Smooth muscle cell (in vitro differentiated cells): ENCODE results near the gene OTUD7B. TPM values are rescaled to one million over a fixed set of nuclear protein-coding genes. Genes with fewer than 3 reads are reported as not detected.

ENCODE experiments used
- DNase-seq: peaks from one replicate; lab custom pipeline; 2025; ENCODE audit not compliant: unreplicated experiment; lab: John Stamatoyannopoulos, UW
- H2AFZ ChIP-seq: fragments of 200-600 bp; sonication (generic); 2 replicates; pipeline ENCODE4 v1.6.0; 2016; ENCODE audit warnings: antibody characterized with exemption, low read depth, mild to moderate bottlenecking
- H3F3A ChIP-seq: fragments of 200-600 bp; sonication (generic); 2 replicates; pipeline ENCODE4 v1.6.0; 2017; ENCODE audit warnings: antibody characterized with exemption, low read depth
- H3K27ac ChIP-seq: fragments of 200-600 bp; sonication (generic); 2 replicates; pipeline ENCODE4 v1.5.1; 2016; ENCODE audit warnings: low read depth, mild to moderate bottlenecking
- H3K27me3 ChIP-seq: fragments of 200-600 bp; sonication (generic); 2 replicates; pipeline ENCODE4 v1.6.1; 2016; ENCODE audit warnings: low read depth, mild to moderate bottlenecking
- H3K36me3 ChIP-seq: fragments of 200-600 bp; sonication (generic); 2 replicates; pipeline ENCODE4 v1.5.1; 2016; ENCODE audit warnings: low read depth
- H3K4me1 ChIP-seq: fragments of 200-600 bp; sonication (generic); 2 replicates; pipeline ENCODE4 v1.5.1; 2016; ENCODE audit warnings: low read depth
- H3K4me2 ChIP-seq: fragments of 200-600 bp; sonication (generic); 2 replicates; pipeline ENCODE4 v1.6.0; 2016; ENCODE audit warnings: mild to moderate bottlenecking
- H3K4me3 ChIP-seq: fragments of 200-600 bp; sonication (generic); 2 replicates; pipeline ENCODE4 v1.5.1; 2016; ENCODE audit warnings: mild to moderate bottlenecking
- H3K79me2 ChIP-seq: fragments of 200-600 bp; sonication (generic); 2 replicates; pipeline ENCODE4 v1.6.0; 2016; ENCODE audit warnings: low read depth, mild to moderate bottlenecking
- H3K9ac ChIP-seq: fragments of 200-600 bp; sonication (generic); 2 replicates; pipeline ENCODE4 v1.6.0; 2016; ENCODE audit warnings: low read depth
- H3K9me3 ChIP-seq: fragments of 200-600 bp; sonication (generic); replicated peaks from 2 replicates; pipeline ENCODE4 v1.5.1; 2016; ENCODE audit warnings: low read depth
- H4K20me1 ChIP-seq: fragments of 200-600 bp; sonication (generic); 2 replicates; pipeline ENCODE4 v1.6.0; 2016; ENCODE audit warnings: low read depth
- CTCF ChIP-seq: fragments of 200-600 bp; sonication (generic); IDR thresholded peaks from 2 replicates; pipeline ENCODE4 v1.5.1; 2017; ENCODE audit warnings: borderline replicate concordance, mild to moderate bottlenecking, antibody characterized with exemption; ENCODE audit not compliant: insufficient read depth, poor library complexity, severe bottlenecking
- WGBS: methylation state at CpG from one replicate; pipeline ENCODE4 v1.1.7; 2016; ENCODE audit warnings: low lambda C conversion rate; 5-methylcytosine and 5-hydroxymethylcytosine counted together
- polyA plus RNA-seq: library from polyadenylated mRNA; unstranded; fragments of >200 nt; fragmentation: Nextera tagmentation; extraction: Ambion mirVana; gene quantifications from 2 replicates; pipeline ENCODE4 v1.2.1, GENCODE V29; 2016
- total RNA-seq: library from RNA; depleted of rRNA; stranded (reverse); fragments of >200 nt; gene quantifications from 2 replicates; pipeline ENCODE4 v1.2.3, GENCODE V29; 2014

Gene OTUD7B
- total and polyA plus RNA-seq, 2 experiments from 2014 or later, result 1.9 to 16.1 TPM

GRCh38 chr1:149927056-149927562 lies 83.4 kb downstream of the OTUD7B start:
- H3K36me3 ChIP-seq, result peaks cover 14% of the 10 kb centered on the region
- peaks cover 8% of the 10 kb centered on the region for H3F3A ChIP-seq
- peaks cover 26% of the 10 kb centered on the region for H3K79me2 ChIP-seq
- peaks cover 17% of the 10 kb centered on the region for H3K4me1 ChIP-seq
- H3K27me3 ChIP-seq, result no peaks in the 10 kb centered on the region
- H3K27ac ChIP-seq, result peak overlapping the region; percentile 92
- 4% methylated on average over 10 of the region's 10 CpGs for WGBS
- TF ChIP-seq CTCF, result no peak
- DNase-seq, result no peak
- peak overlapping the region; percentile 91 for H3K9ac ChIP-seq
- peak overlapping the region; percentile 92 for H3K4me2 ChIP-seq
- no peaks in the 10 kb centered on the region for H3K9me3 ChIP-seq
- peaks cover 14% of the 10 kb centered on the region for H4K20me1 ChIP-seq
- peak overlapping the region; percentile 96 for H3K4me3 ChIP-seq
- peak overlapping the region; percentile 89 for H2AFZ ChIP-seq

- peaks cover 8% of the 10 kb centered on the region for H3F3A ChIP-seq
- TF ChIP-seq CTCF, result no peak
- peaks cover 14% of the 10 kb centered on the region for H4K20me1 ChIP-seq
- H3K27me3 ChIP-seq, result no peaks in the 10 kb centered on the region
- H3K4me1 ChIP-seq, result peaks cover 17% of the 10 kb centered on the region
- peaks cover 26% of the 10 kb centered on the region for H3K79me2 ChIP-seq
- 94% methylated on average over 9 of the region's 9 CpGs for WGBS
- no peak for DNase-seq
- no peaks in the 10 kb centered on the region for H3K9me3 ChIP-seq
- H2AFZ ChIP-seq, result no peak overlapping the region
- H3K9ac ChIP-seq, result no peak overlapping the region
- no peak overlapping the region for H3K27ac ChIP-seq
- H3K4me2 ChIP-seq, result peak overlapping the region; percentile 92
- H3K4me3 ChIP-seq, result peak overlapping the region; percentile 96
- H3K36me3 ChIP-seq, result peaks cover 14% of the 10 kb centered on the region
Measured at GRCh38 chr1:149926296-149926695, 84.2 kb downstream of the OTUD7B start.

- peaks cover 14% of the 10 kb centered on the region for H3K36me3 ChIP-seq
- H2AFZ ChIP-seq, result no peak overlapping the region
- no peaks in the 10 kb centered on the region for H3K27me3 ChIP-seq
- TF ChIP-seq CTCF, result no peak
- H3K27ac ChIP-seq, result no peak overlapping the region
- peaks cover 26% of the 10 kb centered on the region for H3K79me2 ChIP-seq
- peaks cover 17% of the 10 kb centered on the region for H3K4me1 ChIP-seq
- H3K9me3 ChIP-seq, result no peaks in the 10 kb centered on the region
- peaks cover 14% of the 10 kb centered on the region for H4K20me1 ChIP-seq
- no peak for DNase-seq
- no peak overlapping the region for H3K9ac ChIP-seq
- peaks cover 8% of the 10 kb centered on the region for H3F3A ChIP-seq
- 97% methylated on average over 2 of the region's 2 CpGs for WGBS
- H3K4me3 ChIP-seq, result no peak overlapping the region
- H3K4me2 ChIP-seq, result peak overlapping the region; percentile 92
Measured at GRCh38 chr1:149925751-149926150, 84.8 kb downstream of the OTUD7B start.

GRCh38 chr1:149925345-149925744 lies 85.2 kb downstream of the OTUD7B start:
- H3K4me3 ChIP-seq, result no peak overlapping the region
- H4K20me1 ChIP-seq, result peaks cover 14% of the 10 kb centered on the region
- peaks cover 26% of the 10 kb centered on the region for H3K79me2 ChIP-seq
- no peak overlapping the region for H3K4me2 ChIP-seq
- no peak overlapping the region for H3K9ac ChIP-seq
- no peaks in the 10 kb centered on the region for H3K9me3 ChIP-seq
- no peak for TF ChIP-seq CTCF
- H3K27ac ChIP-seq, result no peak overlapping the region
- no peaks in the 10 kb centered on the region for H3K27me3 ChIP-seq
- 89% methylated on average over 3 of the region's 3 CpGs for whole genome bisulfite sequencing
- DNase-seq, result no peak
- peaks cover 17% of the 10 kb centered on the region for H3K4me1 ChIP-seq
- H3K36me3 ChIP-seq, result peaks cover 14% of the 10 kb centered on the region
- H2AFZ ChIP-seq, result no peak overlapping the region
- peaks cover 8% of the 10 kb centered on the region for H3F3A ChIP-seq
